HCT116 (cell line): Measurements from ENCODE around the gene POGK. TPM values are rescaled to one million over a fixed set of nuclear protein-coding genes. Genes with fewer than 3 reads are reported as not detected.

Experiments
- ATAC-seq: fragments of 200-7000 bp; cut with Tn5 transposase; 2 replicates; pipeline ENCODE4 v1.9.1; 2020; ENCODE audit warnings: mild to moderate bottlenecking, moderate library complexity
- BruUV-seq: library from RNA; stranded (reverse); fragments of 400-500 nt; replicated peaks from 2 replicates; lab custom pipeline; 2021; lab: Mats Ljungman, UMichigan
- CTCF ChIA-PET: fragments of 300-600 bp; sonication (Branson Sonifier 250); formaldehyde crosslinking; loops from one replicate; lab custom pipeline; 2021; ENCODE audit warnings: antibody characterized with exemption; lab: Charles Lee
- POLR2A ChIA-PET: fragments of 300-600, 350-600 bp; sonication (Branson Sonifier 250); formaldehyde crosslinking; loops from one replicate; lab custom pipeline; 2021; ENCODE audit warnings: antibody characterized with exemption; lab: Charles Lee
- RAD21 ChIA-PET, 2 experiments: fragments of 300-600 bp; sonication (Branson Sonifier 250); formaldehyde crosslinking; loops; one replicate each; lab custom pipeline; 2023; ENCODE audit warnings: low total read pairs in 2 of 2; ENCODE audit not compliant: uncharacterized antibody in 2 of 2, unreplicated experiment in 2 of 2, low non-redundant PET in 1 of 2; lab: Charles Lee
- DNase-seq: peaks from one replicate; pipeline ENCODE4 v3.0.0-alpha.2; 2010; ENCODE audit warnings: low read depth, low spot score
- H2AFZ ChIP-seq: fragments of 200-600 bp; shearing (Covaris generic), sonication (generic); 2 replicates; pipeline ENCODE4 v1.6.1; 2017; ENCODE audit warnings: low read depth, mixed run types, mixed read lengths, antibody characterized with exemption, low read length; ENCODE audit not compliant: poor library complexity, severe bottlenecking
- H3K27ac ChIP-seq: 2 replicates; pipeline ENCODE4 v1.5.1; 2012; ENCODE audit warnings: low read depth, low read length
- H3K27me3 ChIP-seq: fragments of 200-600 bp; sonication (generic); 2 replicates; pipeline ENCODE4 v1.6.1; 2016; ENCODE audit warnings: mixed run types, low read length, mixed read lengths; ENCODE audit not compliant: insufficient read depth
- H3K36me3 ChIP-seq, 2 experiments: fragments of 200-500 bp in 1 of 2; fragments of 200-600 bp in 1 of 2; sonication (Bioruptor generic) in 1 of 2; sonication (generic) in 1 of 2; 2 replicates each; pipeline versions ENCODE4 v1.5.1 to v1.6.1; 2014 to 2016; ENCODE audit warnings: low read length in 2 of 2, inconsistent platforms in 1 of 2, mixed read lengths in 1 of 2, mixed run types in 1 of 2; ENCODE audit not compliant: insufficient read depth in 2 of 2, control insufficient read depth in 1 of 2
- H3K4me1 ChIP-seq, 2 experiments: fragments of 200-600 bp in 1 of 2; sonication (generic) in 1 of 2; 2 replicates each; pipeline versions ENCODE4 v1.5.1 to v1.6.1; 2012 to 2017; ENCODE audit warnings: low read length in 2 of 2, inconsistent platforms in 1 of 2, mild to moderate bottlenecking in 1 of 2, mixed read lengths in 1 of 2, mixed run types in 1 of 2, moderate library complexity in 1 of 2; ENCODE audit not compliant: insufficient read depth in 2 of 2, control insufficient read depth in 1 of 2
- H3K4me2 ChIP-seq: fragments of 200-600 bp; sonication (generic); 2 replicates; pipeline ENCODE4 v1.6.1; 2017; ENCODE audit warnings: mixed run types, low read length, mixed read lengths
- H3K4me3 ChIP-seq, 2 experiments: fragments of 200-600 bp in 1 of 2; sonication (generic) in 1 of 2; replicated peaks in 1 of 2; 2 replicates each; pipeline ENCODE4 v1.5.1; 2011 to 2016; ENCODE audit warnings: low read length in 2 of 2, control low read depth in 1 of 2, low read depth in 1 of 2, mild to moderate bottlenecking in 1 of 2, mixed read lengths in 1 of 2, mixed run types in 1 of 2
- H3K79me2 ChIP-seq: fragments of 200-600 bp; sonication (generic); 2 replicates; pipeline ENCODE4 v1.6.1; 2017; ENCODE audit warnings: mild to moderate bottlenecking, mixed run types, low read length, moderate library complexity, mixed read lengths; ENCODE audit not compliant: insufficient read depth
- H3K9ac ChIP-seq: fragments of 200-600 bp; sonication (generic); 2 replicates; pipeline ENCODE4 v1.6.1; 2016; ENCODE audit warnings: low read length, mixed read lengths
- H3K9me2 ChIP-seq: fragments of 200-600 bp; sonication (generic), shearing (Covaris generic); 2 replicates; pipeline ENCODE4 v1.6.1; 2017; ENCODE audit warnings: mixed run types, mild to moderate bottlenecking, moderate library complexity; ENCODE audit not compliant: insufficient read depth
- H3K9me3 ChIP-seq, 2 experiments: fragments of 200-500 bp in 1 of 2; fragments of 200-600 bp in 1 of 2; sonication (Bioruptor generic) in 1 of 2; sonication (generic) in 1 of 2; 2 replicates each; pipeline ENCODE4 v1.6.1; 2014 to 2017; ENCODE audit warnings: low read length in 2 of 2, mixed read lengths in 2 of 2, inconsistent platforms in 1 of 2, low read depth in 1 of 2, mild to moderate bottlenecking in 1 of 2, mixed run types in 1 of 2, moderate library complexity in 1 of 2; ENCODE audit not compliant: control insufficient read depth in 1 of 2, insufficient read depth in 1 of 2
- H4K20me1 ChIP-seq: fragments of 200-600 bp; sonication (generic), shearing (Covaris generic); 2 replicates; pipeline ENCODE4 v1.6.1; 2017; ENCODE audit warnings: mixed run types, mild to moderate bottlenecking, moderate library complexity; ENCODE audit not compliant: insufficient read depth
- ATF3 ChIP-seq: IDR thresholded peaks from 2 replicates; pipeline ENCODE4 v1.6.1; 2012
- CBX3 ChIP-seq: IDR thresholded peaks from 2 replicates; pipeline ENCODE4 v1.6.1; 2012; ENCODE audit warnings: low read depth
- EGR1 ChIP-seq: IDR thresholded peaks from 2 replicates; pipeline ENCODE4 v1.6.1; 2012; ENCODE audit warnings: low read depth
- FOSL1 ChIP-seq: IDR thresholded peaks from 2 replicates; pipeline ENCODE4 v1.6.1; 2012; ENCODE audit warnings: low read depth
- POLR2A ChIP-seq: IDR thresholded peaks from 2 replicates; pipeline ENCODE4 v1.7.0; 2011; ENCODE audit warnings: borderline replicate concordance; ENCODE audit not compliant: insufficient read depth, insufficient read length; ENCODE audit errors: extremely low read depth
- POLR2AphosphoS5 ChIP-seq: IDR thresholded peaks from 2 replicates; pipeline ENCODE4 v1.6.1; 2011; ENCODE audit warnings: mild to moderate bottlenecking, low read depth, low read length, moderate library complexity
- RAD21 ChIP-seq: IDR thresholded peaks from 2 replicates; pipeline ENCODE4 v1.6.1; 2012; ENCODE audit warnings: low read depth, mild to moderate bottlenecking
- SIN3A ChIP-seq: IDR thresholded peaks from 2 replicates; pipeline ENCODE4 v1.6.1; 2012; ENCODE audit warnings: low read depth
- SP1 ChIP-seq: IDR thresholded peaks from 2 replicates; pipeline ENCODE4 v1.6.1; 2012; ENCODE audit warnings: low read depth
- SRF ChIP-seq: IDR thresholded peaks from 2 replicates; pipeline ENCODE4 v1.6.1; 2012; ENCODE audit warnings: low read depth
- TCF7L2 ChIP-seq: IDR thresholded peaks from 2 replicates; pipeline ENCODE4 v1.7.0; 2011; ENCODE audit warnings: borderline replicate concordance, inconsistent platforms; ENCODE audit not compliant: insufficient read depth, insufficient read length; ENCODE audit errors: extremely low read depth
- YY1 ChIP-seq: IDR thresholded peaks from 2 replicates; pipeline ENCODE4 v1.6.1; 2011; ENCODE audit warnings: low read length, low read depth, moderate library complexity, mild to moderate bottlenecking; ENCODE audit not compliant: insufficient replicate concordance; ENCODE audit errors: extremely low read depth
- ZFX ChIP-seq: fragments of 450-650 bp; IDR thresholded peaks from 2 replicates; pipeline ENCODE4 v1.6.1; 2017
- ZNF274 ChIP-seq: fragments of 200-500 bp; sonication (Bioruptor generic); IDR thresholded peaks from 2 replicates; pipeline ENCODE4 v1.6.1; 2014; ENCODE audit warnings: mild to moderate bottlenecking, low read depth, low read length, inconsistent platforms
- intact Hi-C: fragments of 100-400 bp; cut with micrococcal nuclease; formaldehyde crosslinking; loops from 2 replicates; pipeline ENCODE4 v1.10.0; 2022
- total RNA-seq: library from RNA; stranded (reverse); gene quantifications from one replicate; pipeline ENCODE4 v1.2.1, GENCODE V29; 2021; ENCODE audit not compliant: unreplicated experiment
- TF ChIP-seq, protein P1 (sequence below): IDR thresholded peaks from 2 replicates; pipeline ENCODE4 v1.6.1; 2012
- TF ChIP-seq, protein P2 (sequence below): IDR thresholded peaks from 2 replicates; pipeline ENCODE4 v1.6.1; 2011; ENCODE audit warnings: mild to moderate bottlenecking, low read length, moderate library complexity; ENCODE audit not compliant: insufficient replicate concordance; ENCODE audit errors: extremely low read depth

The POGK gene
- total RNA-seq, 1 experiment from 2014 or later: 35.6 TPM

GRCh38 chr1:166868639-166869038 lies 29.4 kb downstream of the POGK start:
- no peak overlapping the region for H3K27ac ChIP-seq
- no peak overlapping the region for H3K9ac ChIP-seq
- no peak overlapping the region for H3K4me2 ChIP-seq
- ATAC-seq: no peak
- H2AFZ ChIP-seq: no peak overlapping the region
- ChIA-PET RAD21 (no interaction called here), POLR2A (no interaction called here), CTCF (no interaction called here)
- H3K9me3 ChIP-seq: no peaks in the 10 kb centered on the region
- intact Hi-C loops: no loop called here
- no peaks in the 10 kb centered on the region for H3K9me2 ChIP-seq
- TF ChIP-seq ZFX (no peak), CBX3 (no peak), FOSL1 (no peak), EGR1 (no peak), SP1 (no peak), RAD21 (no peak), POLR2A (no peak), POLR2AphosphoS5 (no peak), TCF7L2 (no peak), YY1 (no peak), ZNF274 (no peak), SRF (no peak), SIN3A (no peak), ATF3 (no peak)
- TF ChIP-seq, protein P1, sequence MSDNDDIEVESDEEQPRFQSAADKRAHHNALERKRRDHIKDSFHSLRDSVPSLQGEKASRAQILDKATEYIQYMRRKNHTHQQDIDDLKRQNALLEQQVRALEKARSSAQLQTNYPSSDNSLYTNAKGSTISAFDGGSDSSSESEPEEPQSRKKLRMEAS: no peak
- TF ChIP-seq, protein P2, sequence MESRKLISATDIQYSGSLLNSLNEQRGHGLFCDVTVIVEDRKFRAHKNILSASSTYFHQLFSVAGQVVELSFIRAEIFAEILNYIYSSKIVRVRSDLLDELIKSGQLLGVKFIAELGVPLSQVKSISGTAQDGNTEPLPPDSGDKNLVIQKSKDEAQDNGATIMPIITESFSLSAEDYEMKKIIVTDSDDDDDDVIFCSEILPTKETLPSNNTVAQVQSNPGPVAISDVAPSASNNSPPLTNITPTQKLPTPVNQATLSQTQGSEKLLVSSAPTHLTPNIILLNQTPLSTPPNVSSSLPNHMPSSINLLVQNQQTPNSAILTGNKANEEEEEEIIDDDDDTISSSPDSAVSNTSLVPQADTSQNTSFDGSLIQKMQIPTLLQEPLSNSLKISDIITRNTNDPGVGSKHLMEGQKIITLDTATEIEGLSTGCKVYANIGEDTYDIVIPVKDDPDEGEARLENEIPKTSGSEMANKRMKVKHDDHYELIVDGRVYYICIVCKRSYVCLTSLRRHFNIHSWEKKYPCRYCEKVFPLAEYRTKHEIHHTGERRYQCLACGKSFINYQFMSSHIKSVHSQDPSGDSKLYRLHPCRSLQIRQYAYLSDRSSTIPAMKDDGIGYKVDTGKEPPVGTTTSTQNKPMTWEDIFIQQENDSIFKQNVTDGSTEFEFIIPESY: no peak
- no peaks in the 10 kb centered on the region for H3K27me3 ChIP-seq
- H4K20me1 ChIP-seq: 0 out of 2 replicates have a peak, but pooled peaks cover 6% of the 10 kb centered on the region
- no peak overlapping the region for H3K4me3 ChIP-seq
- peaks cover 89% of the 10 kb centered on the region for H3K79me2 ChIP-seq
- no peaks in the 10 kb centered on the region for H3K4me1 ChIP-seq
- no TSS peak for BruUV-seq
- no peak for DNase-seq
- H3K36me3 ChIP-seq: peaks cover 9 to 22% of the 10 kb centered on the region in 2 experiments; a peak in 3 of 4 replicates
